ENCODE results near the gene ADAMTSL4. TPM values are rescaled to one million over a fixed set of nuclear protein-coding genes. Genes with fewer than 3 reads are reported as not detected.

The ADAMTSL4 gene
- 2.3 and 2.6 TPM in 2 replicates for total RNA-seq
- long read RNA-seq, result 0 reads

GRCh38 chr1:150548632-150549495, at the start of gene ADAMTSL4:
Gene ADAMTSL4 (plus strand): TSS chr1:150549408. CDS start chr1:150552289, 2,881 bp downstream.
- no peak for DNase-seq (ENCODE audit: extremely low spot score, unreplicated experiment)
- H3K27ac Mint-ChIP-seq (ENCODE audit: unreplicated experiment), result peak within 1 kb of the TSS; percentile 60
- TF ChIP-seq CTCF (IDR thresholded peaks at IDR 0.05), result peak; percentile 33
- H3K27me3 Mint-ChIP-seq (ENCODE audit: unreplicated experiment), result no peaks in the 10 kb centered on the region
- H3K4me3 Mint-ChIP-seq (ENCODE audit: unreplicated experiment), result peak within 1 kb of the TSS; percentile 72
- peaks cover 29% of the 10 kb centered on the region for H3K4me1 Mint-ChIP-seq (ENCODE audit: unreplicated experiment)
- H3K36me3 Mint-ChIP-seq (ENCODE audit: unreplicated experiment), result no peaks in the 10 kb centered on the region
- H3K9me3 Mint-ChIP-seq (ENCODE audit: unreplicated experiment), result no peaks in the 10 kb centered on the region

GRCh38 chr1:150505431-150505830, 43.8 kb upstream of the ADAMTSL4 start:
- Mint-ChIP-seq H3K9me3 (ENCODE audit: unreplicated experiment) (no peaks in the 10 kb centered on the region), H3K36me3 (ENCODE audit: unreplicated experiment) (peaks cover 43% of the 10 kb centered on the region), H3K27ac (ENCODE audit: unreplicated experiment) (no peak overlapping the region), H3K4me3 (ENCODE audit: unreplicated experiment) (no peak overlapping the region), H3K27me3 (ENCODE audit: unreplicated experiment) (no peaks in the 10 kb centered on the region), H3K4me1 (ENCODE audit: unreplicated experiment) (peaks cover 26% of the 10 kb centered on the region)
- no peak for DNase-seq (ENCODE audit: extremely low spot score, unreplicated experiment)
- no peak for TF ChIP-seq CTCF (IDR thresholded peaks at IDR 0.05)

GRCh38 chr1:150507912-150508864, 41.0 kb upstream of the ADAMTSL4 start, which contains the start of gene ECM1:
Gene ECM1 (plus strand): TSS chr1:150508109. CDS start chr1:150508210, 101 bp downstream.
- TF ChIP-seq CTCF (IDR thresholded peaks at IDR 0.05), result no peak
- peak within 1 kb of the TSS; percentile 14 for H3K4me3 Mint-ChIP-seq (ENCODE audit: unreplicated experiment)
- peaks cover 39% of the 10 kb centered on the region for H3K36me3 Mint-ChIP-seq (ENCODE audit: unreplicated experiment)
- DNase-seq (ENCODE audit: extremely low spot score, unreplicated experiment), result no peak
- H3K27ac Mint-ChIP-seq (ENCODE audit: unreplicated experiment), result peak within 1 kb of the TSS; percentile 88
- no peaks in the 10 kb centered on the region for H3K9me3 Mint-ChIP-seq (ENCODE audit: unreplicated experiment)
- H3K27me3 Mint-ChIP-seq (ENCODE audit: unreplicated experiment), result no peaks in the 10 kb centered on the region
- H3K4me1 Mint-ChIP-seq (ENCODE audit: unreplicated experiment), result peaks cover 26% of the 10 kb centered on the region

GRCh38 chr1:150508982-150509381, 40.2 kb upstream of the ADAMTSL4 start:
- peaks cover 34% of the 10 kb centered on the region for H3K36me3 Mint-ChIP-seq (ENCODE audit: unreplicated experiment)
- peaks cover 26% of the 10 kb centered on the region for H3K4me1 Mint-ChIP-seq (ENCODE audit: unreplicated experiment)
- no peak for TF ChIP-seq CTCF (IDR thresholded peaks at IDR 0.05)
- H3K27ac Mint-ChIP-seq (ENCODE audit: unreplicated experiment), result no peak overlapping the region
- H3K27me3 Mint-ChIP-seq (ENCODE audit: unreplicated experiment), result no peaks in the 10 kb centered on the region
- DNase-seq (ENCODE audit: extremely low spot score, unreplicated experiment), result no peak
- no peaks in the 10 kb centered on the region for H3K9me3 Mint-ChIP-seq (ENCODE audit: unreplicated experiment)
- H3K4me3 Mint-ChIP-seq (ENCODE audit: unreplicated experiment), result no peak overlapping the region

Data from osteocyte (in vitro differentiated cells).